DMS153 (cell line): ENCODE measurements around the gene PIRT.

ENCODE experiments used
- DNase-seq: peaks from one replicate; lab custom pipeline; 2025; lab: John Stamatoyannopoulos, UW

PIRT gene

GRCh38 chr17:10787306-10788045 is 50.4 kb downstream of the PIRT start:
- no peak for DNase-seq

GRCh38 chr17:10785295-10785694 is 52.6 kb downstream of the PIRT start:
- DNase-seq = no peak

- DNase-seq = no peak
Measured at GRCh38 chr17:10779609-10780008, 58.3 kb downstream of the PIRT start.

- DNase-seq = no peak
Measured at GRCh38 chr17:10777890-10778289, 60.0 kb downstream of the PIRT start.

GRCh38 chr17:10777131-10777807 is 60.6 kb downstream of the PIRT start:
- DNase-seq = no peak

GRCh38 chr17:10776381-10776780 is 61.5 kb downstream of the PIRT start:
- no peak for DNase-seq

GRCh38 chr17:10775740-10776356 is 62.0 kb downstream of the PIRT start:
- DNase-seq = no peak

GRCh38 chr17:10775058-10775457 is 62.8 kb downstream of the PIRT start:
- DNase-seq = no peak

- no peak for DNase-seq
Measured at GRCh38 chr17:10773391-10773790, 64.5 kb downstream of the PIRT start.
